ENCODE results near the gene PRDM15.

Gene PRDM15

GRCh38 chr21:41821081-41821755 is 57.9 kb downstream of the PRDM15 start:
- DNase-seq: no peak

DNA sequence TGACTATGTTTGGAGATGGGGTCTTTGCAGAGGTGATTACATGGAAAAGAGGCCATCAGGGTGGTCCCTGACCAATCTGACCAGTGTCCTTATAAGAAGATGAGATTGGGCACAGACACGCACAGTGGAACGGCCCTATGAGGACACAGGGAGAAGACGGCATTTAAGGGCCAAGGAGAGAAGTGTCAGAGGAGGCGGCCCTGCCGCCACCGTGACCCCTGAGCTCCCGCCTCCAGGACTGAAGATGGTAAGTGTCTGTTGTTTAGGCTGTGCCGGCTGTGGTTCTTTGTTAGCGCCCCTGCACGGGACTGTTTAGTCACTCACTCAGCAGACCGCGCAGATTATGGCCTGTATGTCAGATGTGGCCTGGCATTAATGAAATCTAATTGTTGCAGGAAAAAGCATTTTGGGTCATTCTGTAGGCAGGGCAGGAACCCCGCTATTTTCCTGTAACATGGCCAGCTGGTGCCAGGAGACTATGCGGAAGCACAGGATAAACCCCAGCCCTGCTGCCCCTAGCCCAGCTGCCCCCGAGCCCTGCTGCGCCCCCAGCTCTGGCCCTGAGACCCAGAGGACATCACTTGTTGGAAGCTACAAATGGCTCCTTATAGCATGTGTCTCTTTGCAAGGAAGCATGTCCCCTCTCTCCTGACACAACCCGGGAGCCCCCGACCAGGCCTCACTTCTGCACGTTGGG is 58.6 kb downstream of the PRDM15 start:
- no peak for DNase-seq

GRCh38 chr21:41819856-41820281 is 59.3 kb downstream of the PRDM15 start:
- DNase-seq: no peak

DNA sequence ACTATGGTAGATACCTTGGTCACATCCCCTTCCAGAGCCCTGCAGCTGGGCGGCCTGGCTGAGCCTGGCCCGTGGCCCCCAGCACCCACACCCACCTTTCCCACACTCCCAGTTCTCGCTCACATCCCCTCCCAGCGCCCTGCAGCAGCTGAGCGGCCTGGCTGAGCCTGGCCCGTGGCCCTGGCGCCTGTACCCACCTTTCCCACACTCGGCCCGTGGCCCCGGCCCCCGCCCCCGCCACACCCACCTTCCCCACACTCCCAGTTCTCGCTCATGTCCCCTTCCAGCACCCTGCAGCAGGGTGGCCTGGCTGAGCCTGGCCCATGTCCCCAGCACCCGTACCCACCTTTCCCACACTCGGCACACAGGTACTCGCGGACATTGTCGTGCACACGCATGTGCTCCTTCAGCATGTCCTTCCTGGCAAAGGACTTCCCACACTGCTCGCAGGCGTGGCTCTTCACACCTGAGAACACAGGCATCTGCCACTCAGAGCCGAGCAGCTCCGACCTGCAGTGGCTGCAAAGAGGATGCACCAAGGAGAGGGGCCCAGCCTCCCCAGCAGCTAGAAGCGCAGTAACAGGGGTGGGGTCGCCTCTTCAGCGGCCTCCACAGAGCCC is 59.8 kb downstream of the PRDM15 start:
- DNase-seq: no peak

DNA sequence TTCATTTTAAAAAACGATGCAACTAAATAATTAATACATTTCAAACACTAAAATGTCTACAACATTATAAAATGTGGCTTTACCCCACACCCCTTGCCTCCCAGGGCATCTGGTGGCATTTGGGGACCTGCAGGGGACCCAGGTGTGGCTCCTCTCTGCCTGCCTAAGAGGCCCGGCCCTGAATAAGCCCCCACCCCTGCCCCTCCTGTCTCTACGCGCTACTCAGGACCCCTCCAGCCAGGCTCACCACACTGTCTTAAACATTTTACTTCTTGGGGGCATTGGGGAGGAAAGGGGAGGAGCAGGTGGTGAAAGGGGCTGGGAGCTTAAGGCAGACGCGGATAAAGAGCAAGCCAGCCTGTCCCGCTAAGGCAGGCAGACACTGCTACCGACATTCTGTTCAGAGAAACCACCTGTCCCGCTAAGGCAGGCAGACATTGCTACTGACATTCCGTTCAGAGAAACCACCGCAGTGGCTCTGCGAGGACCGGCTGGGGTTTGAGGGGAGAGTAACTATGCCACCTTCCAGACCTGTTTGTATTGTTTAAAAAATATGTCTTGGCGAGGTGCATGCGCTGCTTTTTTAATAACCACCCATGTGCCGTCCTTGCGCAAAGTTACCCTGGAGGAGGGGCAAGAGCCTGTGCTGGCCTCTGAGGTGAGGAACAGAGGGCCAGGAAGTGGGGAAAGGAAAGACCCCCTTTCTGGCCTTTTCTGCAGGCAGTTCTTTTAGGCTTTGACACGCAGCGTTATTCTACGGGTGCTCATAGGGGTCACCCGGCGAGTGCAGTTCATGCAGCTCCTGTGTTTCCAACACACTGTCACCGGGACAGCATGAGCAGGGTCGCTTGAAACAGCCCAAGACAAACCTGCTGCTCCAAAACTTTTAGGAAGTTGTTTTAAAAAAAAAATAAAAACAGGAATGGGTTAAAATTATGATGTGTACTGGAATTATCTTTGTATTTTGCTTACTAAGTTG is 61.0 kb downstream of the PRDM15 start:
- no peak for DNase-seq

DNA sequence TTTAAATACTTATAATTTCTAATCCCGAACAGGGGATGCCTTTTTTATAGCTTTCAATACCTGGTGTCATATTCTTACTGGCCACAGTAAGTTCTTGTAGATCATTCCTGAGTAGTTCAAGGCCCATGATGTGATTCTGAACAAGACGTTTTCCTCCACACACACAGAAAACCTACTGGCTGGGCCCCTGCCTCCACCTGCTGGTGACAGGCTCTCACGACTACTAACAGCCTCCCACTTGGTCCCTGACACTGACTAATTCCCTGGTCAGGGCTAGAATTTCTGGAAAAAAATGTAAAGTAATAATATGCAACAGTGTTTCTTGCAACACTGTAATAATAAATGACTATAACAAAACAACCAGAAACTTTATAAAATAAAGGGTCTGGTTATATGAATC is 61.9 kb downstream of the PRDM15 start:
- no peak for DNase-seq

GRCh38 chr21:41816583-41817165 is 62.5 kb downstream of the PRDM15 start:
- DNase-seq: peak; percentile 82

DNA sequence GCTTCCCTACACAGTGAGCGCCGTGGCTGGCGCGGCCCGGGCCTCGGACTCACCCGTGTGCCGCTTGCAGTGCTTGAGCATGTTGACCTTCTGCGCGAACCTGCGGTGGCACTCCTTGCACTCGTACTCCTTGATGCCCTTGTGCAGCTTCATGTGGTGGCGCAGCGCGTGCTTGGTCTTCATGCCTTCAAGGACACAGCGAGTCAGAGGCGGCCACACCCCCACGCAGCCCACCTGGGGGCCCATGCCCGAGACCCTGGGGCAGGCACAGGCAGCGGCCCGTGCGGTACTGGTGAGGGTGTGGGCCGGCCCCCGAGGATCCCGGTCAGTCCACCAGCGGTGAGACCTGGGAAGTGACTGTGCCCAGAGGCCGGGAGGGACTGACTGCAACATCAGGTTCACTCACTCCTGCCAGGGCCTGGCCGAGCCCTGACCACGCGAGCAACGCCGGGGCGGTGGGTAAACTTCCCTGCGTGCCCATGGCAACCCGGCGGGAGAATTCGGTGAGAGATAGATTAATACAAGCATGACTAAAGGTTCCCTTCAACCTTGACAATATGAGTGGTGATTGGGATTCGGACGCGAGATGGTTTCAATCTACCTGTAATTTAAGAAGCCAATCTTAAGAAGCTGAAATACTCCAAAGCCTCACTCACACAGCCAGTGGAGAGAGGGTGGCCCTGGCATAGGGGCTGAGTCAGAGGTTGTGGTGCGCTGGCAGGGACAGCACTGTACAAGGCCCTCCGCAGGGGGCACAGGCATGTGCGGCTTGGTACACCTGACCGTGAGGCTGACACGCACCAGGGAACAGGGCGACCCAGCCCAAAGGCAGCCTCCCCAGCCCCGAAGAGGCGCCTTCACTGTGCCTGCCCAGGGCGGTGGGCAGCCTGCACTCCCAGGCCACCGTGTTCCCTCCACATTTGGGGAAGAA is 63.2 kb downstream of the PRDM15 start:
- no peak for DNase-seq

DNA sequence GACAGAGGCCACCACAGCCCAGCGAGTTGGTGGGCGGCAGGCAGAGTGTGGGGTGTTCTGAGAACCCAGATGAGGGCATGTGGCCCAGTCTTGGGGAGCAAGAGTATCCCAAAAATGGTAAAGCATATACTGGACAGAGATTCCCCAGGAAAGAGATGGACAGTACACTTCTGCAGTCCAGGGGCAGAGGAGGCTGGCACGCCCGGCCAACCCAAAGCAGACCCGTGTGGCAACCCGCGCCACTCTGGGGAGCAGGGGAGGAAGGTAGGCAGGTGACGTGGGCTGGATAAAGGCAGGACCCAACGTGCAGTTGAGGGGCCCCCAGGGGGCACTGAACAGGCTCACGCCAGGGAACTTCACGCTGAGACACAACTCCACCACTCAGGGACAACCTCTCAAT is 65.9 kb downstream of the PRDM15 start:
- DNase-seq: no peak

DNA sequence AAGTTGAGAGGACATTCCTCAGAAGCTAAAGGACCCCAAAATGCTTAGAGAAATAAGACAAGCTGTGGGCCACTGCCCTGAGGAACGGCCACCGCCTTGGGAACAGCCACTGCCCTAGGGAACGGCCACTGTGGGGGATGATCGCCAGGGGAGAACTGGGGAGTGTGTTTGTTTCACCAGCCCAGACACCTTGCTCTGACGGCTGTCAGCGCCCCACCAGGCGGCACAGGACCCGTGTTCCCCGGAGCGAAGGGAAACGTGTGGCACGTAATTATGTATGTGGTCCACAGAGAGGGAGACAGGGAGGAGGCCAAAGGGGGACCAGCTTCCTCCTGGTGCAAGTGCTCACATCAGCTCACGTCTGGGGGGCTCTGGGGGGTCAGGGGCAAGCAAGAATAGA is 66.5 kb downstream of the PRDM15 start:
- DNase-seq: no peak

DNA sequence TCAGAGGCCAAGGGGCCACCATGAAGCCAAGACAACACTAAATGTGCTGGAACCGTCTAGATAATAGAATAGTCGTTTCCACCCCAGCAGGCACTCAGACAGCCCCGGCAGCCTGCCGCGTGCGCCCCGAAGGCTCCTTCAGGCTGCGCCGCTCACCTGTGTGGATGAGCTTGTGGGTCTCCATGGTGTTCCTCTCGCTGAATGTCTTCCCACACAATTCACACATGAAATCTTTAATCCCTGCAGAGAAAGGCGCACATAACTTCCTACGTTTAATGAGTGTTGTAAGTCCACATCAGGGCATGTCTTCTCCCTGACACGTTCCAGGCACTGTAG is 68.6 kb downstream of the PRDM15 start:
- DNase-seq: no peak

- no peak for DNase-seq
Observed at GRCh38 chr21:41809891-41810596, 69.1 kb downstream of the PRDM15 start.

DNA sequence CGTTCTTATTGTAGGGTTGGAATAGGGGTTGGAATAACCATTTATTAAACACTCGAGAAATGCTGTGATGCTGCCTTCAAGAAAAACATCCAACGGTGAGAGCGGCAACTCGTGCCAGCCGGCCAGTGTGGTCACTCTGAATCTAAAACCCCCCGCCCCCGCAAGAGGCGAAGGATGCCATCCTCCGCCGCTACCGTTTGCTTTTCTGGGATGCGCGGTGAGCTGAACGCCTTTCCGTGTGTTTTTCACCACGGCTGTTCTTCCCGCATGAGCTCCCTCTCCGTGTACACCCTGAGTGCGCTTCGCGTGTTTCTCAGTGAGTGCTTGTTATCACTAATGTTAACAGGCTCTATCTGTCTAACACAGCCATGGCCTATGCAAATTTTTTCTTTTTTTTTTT is 70.3 kb downstream of the PRDM15 start:
- no peak for DNase-seq

- no peak for DNase-seq
Observed at GRCh38 chr21:41808094-41808493, 71.0 kb downstream of the PRDM15 start.

- no peak for DNase-seq
Observed at GRCh38 chr21:41806773-41807172, 72.4 kb downstream of the PRDM15 start.

DNA sequence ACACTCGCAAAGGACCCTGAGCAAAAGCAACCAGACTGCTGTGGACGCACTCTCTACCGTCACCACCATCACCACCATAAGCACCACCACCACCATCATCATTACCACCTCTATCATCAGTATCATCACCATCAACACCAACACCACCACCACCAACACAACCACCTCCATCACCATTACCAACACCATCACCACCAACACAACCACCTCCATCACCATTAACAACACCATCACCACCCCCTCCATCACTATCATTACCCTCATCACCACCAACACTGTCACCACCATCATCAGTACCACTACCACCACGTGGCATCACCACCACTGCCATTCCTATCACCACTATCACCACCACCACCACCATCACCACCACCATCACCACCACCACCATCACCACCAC is 73.5 kb downstream of the PRDM15 start:
- no peak for DNase-seq

DNA sequence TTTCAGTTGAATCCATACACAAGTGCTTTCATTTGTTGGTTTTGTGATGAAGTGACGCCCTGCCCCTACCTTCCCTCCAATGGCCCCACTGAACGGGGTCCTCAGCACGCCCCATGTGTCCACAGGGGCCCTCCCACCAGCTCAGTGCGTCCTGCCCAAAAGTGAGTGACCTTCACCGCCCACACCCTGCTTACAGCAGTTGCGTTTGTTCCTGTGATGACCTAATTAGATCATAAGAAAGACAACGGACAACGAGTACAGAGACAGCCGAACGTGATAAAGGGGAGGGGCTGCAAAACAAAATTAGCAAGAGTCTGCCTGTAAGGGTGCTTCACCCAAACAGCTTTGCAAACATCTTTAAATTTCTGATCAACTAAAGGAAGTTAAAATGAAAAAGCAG is 74.1 kb downstream of the PRDM15 start:
- DNase-seq: no peak

DNA sequence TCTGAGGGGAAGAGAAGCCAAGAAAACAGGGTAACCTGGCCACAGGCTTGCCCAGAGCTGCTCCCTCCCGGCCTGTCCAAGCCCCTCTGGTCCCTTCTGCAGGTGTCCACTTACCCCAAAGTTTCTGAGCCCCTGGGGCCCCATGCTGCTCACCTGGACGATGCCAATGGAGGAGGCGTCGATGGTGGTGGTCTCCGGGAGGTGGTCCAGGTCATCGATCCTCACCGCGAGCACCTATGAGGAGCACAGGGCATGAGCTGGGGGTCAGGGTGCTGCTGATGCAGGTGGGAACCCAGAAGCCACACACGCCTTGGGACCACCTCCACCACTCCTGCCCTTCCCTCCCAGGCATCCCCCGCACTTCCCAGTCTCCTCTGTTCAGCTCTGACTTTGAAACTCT is 74.8 kb downstream of the PRDM15 start:
- DNase-seq: no peak

DNA sequence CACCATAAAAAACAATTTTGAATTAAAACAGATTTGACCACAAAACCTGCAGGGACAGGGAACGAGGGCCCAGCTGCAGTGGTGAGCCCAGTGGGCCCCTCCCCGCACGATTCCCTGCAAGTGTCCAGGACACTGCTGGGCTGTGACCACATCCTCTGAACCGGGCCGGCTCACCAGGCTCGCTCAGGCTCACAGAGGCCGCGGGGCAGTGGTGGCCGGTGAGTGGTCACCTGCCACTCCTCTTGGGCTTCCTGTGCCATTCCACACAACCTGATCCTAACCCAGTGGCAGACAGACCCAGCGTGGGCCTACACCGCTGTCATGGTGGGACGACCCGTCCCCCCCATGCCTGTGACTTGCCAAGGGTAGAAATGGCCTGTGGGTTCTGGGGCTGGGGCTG is 75.8 kb downstream of the PRDM15 start:
- no peak for DNase-seq

DNA sequence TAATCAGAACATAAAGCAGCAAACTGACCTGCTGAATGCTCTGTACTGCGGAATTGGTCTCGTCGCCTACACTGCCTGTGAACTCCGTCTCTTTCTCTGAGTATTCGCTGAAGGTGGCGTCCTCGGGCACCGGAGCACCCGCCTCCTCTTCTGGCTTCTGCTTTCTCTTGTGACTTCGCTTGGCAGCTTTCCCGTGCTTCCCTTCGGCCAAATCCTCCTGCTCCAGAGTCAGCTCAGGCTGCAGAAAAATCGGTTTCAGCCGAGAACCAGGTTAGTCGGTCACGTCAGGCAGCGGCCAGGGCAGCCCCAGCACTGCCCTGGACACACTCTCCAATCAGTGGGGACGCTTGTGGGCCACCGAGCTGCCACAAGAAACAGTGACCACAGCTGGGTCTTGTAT is 76.5 kb downstream of the PRDM15 start:
- no peak for DNase-seq

GRCh38 chr21:41802198-41802584 is 77.0 kb downstream of the PRDM15 start:
- DNase-seq: no peak

Data from activated CD8-positive, alpha-beta memory T cell treated with anti-CD3 and anti-CD28 coated beads for 24 hours (primary cell).